Astrocyte of the spinal cord (primary cell): ENCODE measurements around the gene VAV2.

Experiments
- DNase-seq: peaks from one replicate; pipeline ENCODE4 v3.0.0; 2011; ENCODE audit warnings: low read depth, low spot score
- H3K4me3 ChIP-seq: 2 replicates; pipeline ENCODE4 v1.5.1; 2011; ENCODE audit warnings: low read depth, mild to moderate bottlenecking, low read length, moderate library complexity
- in situ Hi-C: cut with HindIII; loops from 2 replicates; pipeline ENCODE4 v1.10.0; 2017; ENCODE audit warnings: low sequenced_read_pairs
- TF ChIP-seq, protein P1 (sequence below): IDR thresholded peaks from 2 replicates; pipeline ENCODE4 v1.5.1; 2012; ENCODE audit warnings: low read depth, mild to moderate bottlenecking, low read length, inconsistent platforms

Gene VAV2

DNA sequence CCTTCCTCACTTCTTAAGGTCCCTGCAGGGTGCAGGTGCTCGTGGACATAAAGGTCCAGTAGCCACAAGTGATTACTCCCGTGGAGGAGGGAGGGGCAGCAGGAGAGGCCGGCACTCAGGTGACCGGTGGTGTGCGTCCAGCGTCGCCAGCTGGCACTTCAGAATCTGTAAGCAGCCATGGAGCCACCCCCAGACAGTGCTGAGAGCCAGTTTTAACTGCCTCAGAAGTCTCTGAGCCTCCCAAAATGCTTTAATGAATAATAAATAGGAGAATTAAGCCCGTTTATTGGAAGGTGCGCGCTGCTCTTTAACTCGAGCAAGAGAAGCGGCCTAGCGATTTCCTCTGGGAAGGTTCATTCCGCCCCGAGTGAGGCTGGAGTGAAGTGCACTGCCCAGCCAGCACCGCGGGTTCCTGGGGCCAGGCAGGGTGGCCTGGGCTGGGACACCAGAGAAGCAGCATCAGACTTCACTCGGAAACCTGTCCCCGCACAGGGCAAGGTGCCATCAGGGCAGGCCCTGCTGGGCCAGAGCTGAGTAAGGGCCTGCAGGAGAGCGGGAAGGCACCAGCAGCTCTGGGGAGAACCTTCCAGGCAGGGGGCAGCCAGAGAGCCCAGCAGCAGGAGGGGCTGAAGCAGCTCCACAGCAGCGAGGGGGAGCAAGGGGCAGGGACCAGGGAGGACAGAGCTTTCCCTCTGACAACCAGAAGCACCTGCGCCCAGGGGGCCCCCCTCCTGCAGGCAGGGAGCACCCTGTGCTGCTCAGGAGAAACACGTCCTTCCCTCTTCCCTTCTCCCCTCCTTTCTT, 61.2 kb downstream of the VAV2 start:
- no peak for DNase-seq
- in situ Hi-C loops = no loop called here

DNA sequence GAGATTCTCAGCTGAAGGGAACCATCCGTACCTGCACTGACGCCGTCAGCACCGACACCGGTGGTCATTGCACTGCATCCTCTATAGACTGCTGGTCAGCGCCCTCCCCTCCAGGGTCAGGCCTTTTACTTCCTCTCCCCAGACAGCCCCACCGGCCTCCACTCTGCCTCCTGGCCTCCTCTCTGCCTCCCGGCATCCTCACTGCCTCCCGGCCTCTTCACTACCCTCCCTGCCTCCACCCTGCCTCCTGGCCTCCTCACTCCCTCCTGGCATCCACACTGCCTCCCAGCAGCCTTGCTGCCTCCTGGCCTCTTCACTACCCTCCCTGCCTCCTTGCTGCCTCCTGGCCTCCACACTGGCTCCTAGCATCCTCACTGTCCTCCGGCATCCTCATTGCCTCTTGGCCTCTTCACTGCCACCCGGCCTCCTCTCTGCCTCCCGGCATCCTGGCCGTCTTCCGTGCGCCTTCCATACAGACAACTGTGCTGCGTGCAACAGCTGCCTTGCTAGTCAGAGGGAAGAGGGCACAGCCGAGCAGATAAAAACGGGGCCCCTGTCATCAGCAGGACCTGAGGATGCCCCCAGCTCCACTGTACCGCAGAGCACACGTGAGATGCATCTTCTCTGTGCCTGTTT, 62.0 kb downstream of the VAV2 start:
- TF ChIP-seq, protein P1, sequence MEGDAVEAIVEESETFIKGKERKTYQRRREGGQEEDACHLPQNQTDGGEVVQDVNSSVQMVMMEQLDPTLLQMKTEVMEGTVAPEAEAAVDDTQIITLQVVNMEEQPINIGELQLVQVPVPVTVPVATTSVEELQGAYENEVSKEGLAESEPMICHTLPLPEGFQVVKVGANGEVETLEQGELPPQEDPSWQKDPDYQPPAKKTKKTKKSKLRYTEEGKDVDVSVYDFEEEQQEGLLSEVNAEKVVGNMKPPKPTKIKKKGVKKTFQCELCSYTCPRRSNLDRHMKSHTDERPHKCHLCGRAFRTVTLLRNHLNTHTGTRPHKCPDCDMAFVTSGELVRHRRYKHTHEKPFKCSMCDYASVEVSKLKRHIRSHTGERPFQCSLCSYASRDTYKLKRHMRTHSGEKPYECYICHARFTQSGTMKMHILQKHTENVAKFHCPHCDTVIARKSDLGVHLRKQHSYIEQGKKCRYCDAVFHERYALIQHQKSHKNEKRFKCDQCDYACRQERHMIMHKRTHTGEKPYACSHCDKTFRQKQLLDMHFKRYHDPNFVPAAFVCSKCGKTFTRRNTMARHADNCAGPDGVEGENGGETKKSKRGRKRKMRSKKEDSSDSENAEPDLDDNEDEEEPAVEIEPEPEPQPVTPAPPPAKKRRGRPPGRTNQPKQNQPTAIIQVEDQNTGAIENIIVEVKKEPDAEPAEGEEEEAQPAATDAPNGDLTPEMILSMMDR = no peak
- in situ Hi-C loops = no loop called here
- H3K4me3 ChIP-seq = no peak overlapping the region
- DNase-seq = no peak

More for the DNA sequence above, 61.2 kb downstream of the VAV2 start:
- TF ChIP-seq, protein P1 = no peak
- no peak overlapping the region for H3K4me3 ChIP-seq

DNA sequence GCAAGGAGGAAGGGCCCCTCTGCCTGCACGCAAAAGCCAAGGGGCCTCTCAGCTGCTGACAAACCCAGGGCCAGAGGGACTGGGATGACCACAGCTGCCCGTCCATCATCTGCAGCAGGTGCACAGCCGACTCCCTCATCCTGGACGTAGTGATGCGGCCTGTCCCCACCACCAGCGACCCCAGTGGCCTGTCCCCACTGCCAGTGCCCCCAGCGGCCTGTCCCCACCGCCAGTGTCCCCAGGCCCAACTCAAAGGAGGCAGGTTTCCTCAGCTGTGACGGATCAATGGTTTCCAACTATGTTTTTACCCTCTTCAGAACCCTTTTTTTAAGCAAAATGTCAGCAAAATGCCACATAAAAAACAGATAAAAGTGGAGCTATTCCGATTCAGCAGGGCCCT, 62.5 kb downstream of the VAV2 start:
- TF ChIP-seq, protein P1 = no peak
- in situ Hi-C loops = no loop called here
- DNase-seq = no peak
- H3K4me3 ChIP-seq = no peak overlapping the region

DNA sequence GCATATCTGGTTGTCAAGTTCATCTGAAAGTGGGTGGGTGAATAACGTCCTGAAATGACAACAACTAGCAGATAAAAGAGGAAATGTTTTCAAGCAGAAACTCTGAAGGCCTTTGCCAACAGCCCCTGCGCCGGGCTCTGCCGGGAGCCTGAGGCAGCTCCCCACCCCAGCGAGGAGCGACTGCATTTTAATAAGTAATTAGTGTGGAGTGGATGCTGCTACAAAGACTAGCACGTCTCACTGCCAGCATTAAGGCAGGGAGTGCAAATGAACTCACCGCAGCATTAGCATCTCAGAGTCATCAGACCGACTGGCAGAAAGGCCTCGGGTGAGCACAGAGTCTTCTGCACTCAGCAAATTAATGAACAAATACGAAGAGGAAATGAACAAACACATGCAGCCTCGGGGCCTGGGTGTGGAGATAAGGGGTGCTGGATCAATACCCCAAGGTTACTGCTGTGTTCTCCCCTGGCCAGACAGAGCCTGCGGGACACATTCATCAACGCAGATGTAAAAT, 63.8 kb downstream of the VAV2 start:
- in situ Hi-C loops = no loop called here
- TF ChIP-seq, protein P1 = no peak
- no peak overlapping the region for H3K4me3 ChIP-seq
- no peak for DNase-seq

DNA sequence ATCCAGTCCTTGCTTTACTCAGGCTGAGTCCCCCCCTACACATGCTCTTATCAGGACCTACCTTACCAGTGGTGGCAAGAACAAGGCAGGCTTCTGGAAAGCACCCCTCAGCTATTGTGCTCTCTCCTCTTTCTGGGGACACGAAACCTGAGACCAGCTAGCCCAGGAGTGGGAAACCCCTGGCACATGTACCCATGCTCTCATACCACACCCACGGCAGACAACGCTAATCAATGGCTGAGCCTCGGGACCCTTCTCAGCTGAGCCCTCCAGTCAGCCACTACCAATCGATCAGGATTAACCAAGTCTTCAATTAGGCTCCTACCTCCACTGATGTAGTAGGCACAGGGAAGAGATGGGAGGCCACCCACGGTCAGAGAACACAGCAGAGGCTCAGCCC, 65.1 kb downstream of the VAV2 start:
- in situ Hi-C loops = no loop called here
- no peak for DNase-seq
- no peak overlapping the region for H3K4me3 ChIP-seq
- TF ChIP-seq, protein P1 = no peak

DNA sequence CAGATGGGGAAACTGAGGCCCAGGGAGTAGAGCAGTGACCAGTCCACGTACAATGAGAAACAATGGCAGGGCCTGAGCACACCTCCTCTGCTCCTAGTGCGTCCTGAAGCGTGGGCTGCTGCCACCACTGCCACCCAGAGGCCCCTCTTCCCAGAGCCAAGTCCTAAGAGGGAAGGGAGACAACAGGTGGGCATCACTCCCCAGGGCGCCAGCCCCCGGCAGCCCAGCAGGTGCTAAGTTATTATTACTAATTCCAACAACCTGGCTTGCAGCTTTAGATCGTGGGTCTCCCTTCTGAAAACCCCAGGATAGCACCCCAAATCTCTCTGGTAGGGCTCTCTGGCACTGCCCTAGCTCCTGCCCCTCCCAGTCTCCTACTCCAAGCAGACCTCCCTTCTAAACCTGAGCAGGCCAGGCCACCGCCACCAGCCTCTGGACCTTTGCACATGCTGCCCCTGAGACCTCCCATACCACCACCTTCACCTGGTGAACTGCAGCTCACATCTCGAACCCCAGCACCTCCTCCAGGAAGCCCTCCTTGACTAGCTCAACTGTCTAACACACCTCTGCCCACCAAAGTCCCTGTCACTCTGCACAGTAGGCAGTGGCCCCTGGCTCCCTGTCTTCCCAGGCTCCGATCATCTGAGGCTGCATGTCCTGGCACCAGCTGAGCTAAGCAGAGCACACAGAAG, 65.8 kb downstream of the VAV2 start:
- TF ChIP-seq, protein P1 = no peak
- no peak overlapping the region for H3K4me3 ChIP-seq
- no peak for DNase-seq
- in situ Hi-C loops = no loop called here
